LNCAP (cell line): ENCODE results near the gene ADORA2A.

Source experiments
- TF ChIP-seq, protein P1 (sequence below): fragments of 450-650 bp; IDR thresholded peaks from 2 replicates; pipeline ENCODE4 v1.5.1; 2017; ENCODE audit warnings: mild to moderate bottlenecking

Gene ADORA2A

DNA sequence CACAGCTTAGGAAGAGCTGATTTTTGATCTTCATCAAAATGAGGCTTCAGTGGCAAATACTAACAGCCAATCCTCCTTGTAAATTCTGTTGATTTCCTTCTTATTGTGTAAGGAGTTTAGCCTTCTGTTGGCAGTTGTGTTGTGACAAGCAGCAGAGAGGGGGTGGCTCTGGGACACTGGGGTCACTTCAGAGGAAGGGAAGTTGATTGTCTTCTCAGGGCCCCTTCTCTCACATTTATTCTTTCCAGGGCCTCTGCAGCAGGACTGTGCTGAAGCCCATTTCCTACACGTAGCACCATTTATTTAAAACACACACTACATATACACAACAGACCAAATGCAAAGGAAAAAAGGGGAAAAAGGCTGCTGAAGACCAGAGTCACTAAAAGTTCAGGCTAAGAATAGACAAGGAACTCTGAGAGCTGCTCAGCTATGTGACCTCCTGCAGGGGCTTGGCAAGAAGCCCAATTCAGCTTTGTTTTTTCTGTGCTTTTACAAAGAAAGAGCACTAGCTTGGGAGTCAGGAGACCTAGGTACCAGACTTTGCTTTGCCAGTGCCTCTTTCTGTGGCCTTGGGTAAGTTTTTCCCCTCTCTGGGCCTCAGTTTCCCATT is 39.4 kb downstream of the ADORA2A start:
- TF ChIP-seq, protein P1, sequence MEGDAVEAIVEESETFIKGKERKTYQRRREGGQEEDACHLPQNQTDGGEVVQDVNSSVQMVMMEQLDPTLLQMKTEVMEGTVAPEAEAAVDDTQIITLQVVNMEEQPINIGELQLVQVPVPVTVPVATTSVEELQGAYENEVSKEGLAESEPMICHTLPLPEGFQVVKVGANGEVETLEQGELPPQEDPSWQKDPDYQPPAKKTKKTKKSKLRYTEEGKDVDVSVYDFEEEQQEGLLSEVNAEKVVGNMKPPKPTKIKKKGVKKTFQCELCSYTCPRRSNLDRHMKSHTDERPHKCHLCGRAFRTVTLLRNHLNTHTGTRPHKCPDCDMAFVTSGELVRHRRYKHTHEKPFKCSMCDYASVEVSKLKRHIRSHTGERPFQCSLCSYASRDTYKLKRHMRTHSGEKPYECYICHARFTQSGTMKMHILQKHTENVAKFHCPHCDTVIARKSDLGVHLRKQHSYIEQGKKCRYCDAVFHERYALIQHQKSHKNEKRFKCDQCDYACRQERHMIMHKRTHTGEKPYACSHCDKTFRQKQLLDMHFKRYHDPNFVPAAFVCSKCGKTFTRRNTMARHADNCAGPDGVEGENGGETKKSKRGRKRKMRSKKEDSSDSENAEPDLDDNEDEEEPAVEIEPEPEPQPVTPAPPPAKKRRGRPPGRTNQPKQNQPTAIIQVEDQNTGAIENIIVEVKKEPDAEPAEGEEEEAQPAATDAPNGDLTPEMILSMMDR: no peak

- TF ChIP-seq, protein P1: no peak
Measured at GRCh38 chr22:24467340-24467739, 39.9 kb downstream of the ADORA2A start.

GRCh38 chr22:24471570-24471969 is 44.2 kb downstream of the ADORA2A start:
- TF ChIP-seq, protein P1: no peak

GRCh38 chr22:24473284-24473683 is 45.9 kb downstream of the ADORA2A start:
- TF ChIP-seq, protein P1: no peak

GRCh38 chr22:24474221-24474620 is 46.8 kb downstream of the ADORA2A start:
- TF ChIP-seq, protein P1: no peak

GRCh38 chr22:24474649-24475255 is 47.4 kb downstream of the ADORA2A start:
- TF ChIP-seq, protein P1: no peak

DNA sequence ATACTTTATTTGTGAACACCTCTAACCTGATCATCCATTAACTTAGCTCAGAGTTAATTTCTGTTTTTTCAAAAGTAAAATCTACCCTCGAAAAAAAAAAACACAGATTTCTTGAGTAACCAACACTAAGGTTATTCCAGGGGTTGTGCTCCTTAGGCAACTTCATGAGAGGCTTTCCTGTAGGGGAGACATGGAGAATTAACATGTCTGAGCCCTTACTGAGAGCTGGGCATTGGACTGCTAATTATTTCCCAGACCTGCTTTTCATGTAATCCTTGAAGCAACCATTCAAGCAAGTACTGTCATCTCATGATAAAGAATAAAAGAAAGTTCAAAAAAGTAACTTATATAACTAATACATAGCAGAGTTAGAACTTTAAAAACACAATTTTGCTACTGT is 54.2 kb downstream of the ADORA2A start:
- TF ChIP-seq, protein P1: no peak

GRCh38 chr22:24482575-24482974 is 55.2 kb downstream of the ADORA2A start:
- TF ChIP-seq, protein P1: no peak
